ENCODE results near the gene HSF5.

HSF5 gene

DNA sequence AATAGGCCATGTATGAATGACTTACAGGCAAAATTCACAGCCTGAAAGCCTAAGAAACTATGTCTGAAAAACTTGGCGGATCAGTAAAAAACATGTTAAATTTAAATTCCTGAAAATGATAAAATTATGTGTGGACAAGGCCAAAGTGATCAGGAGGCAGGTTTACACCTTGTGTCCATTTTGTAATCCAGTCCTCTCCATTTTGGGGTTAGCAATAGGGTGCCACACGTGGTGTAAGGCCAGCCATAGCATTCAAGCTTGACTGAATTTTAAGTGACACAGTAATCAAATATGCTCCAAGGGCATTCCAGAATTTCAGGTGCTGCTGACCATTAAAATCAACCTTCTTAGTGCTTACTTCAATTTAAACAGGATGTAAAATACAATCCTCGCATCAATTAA lies 73.6 kb downstream of the HSF5 start:
- Histone ChIP-seq H3K9me3 (ENCODE audit: severe bottlenecking) (no peaks in the 10 kb centered on the region), H3K4me1 (ENCODE audit: insufficient read depth, poor library complexity, severe bottlenecking) (peaks cover 58% of the 10 kb centered on the region), H3K4me3 (ENCODE audit: severe bottlenecking) (peak overlapping the region; percentile 44), H3K27ac (ENCODE audit: poor library complexity, severe bottlenecking) (peak overlapping the region; percentile 85), H3K27me3 (ENCODE audit: insufficient read depth, poor library complexity, severe bottlenecking) (no peaks in the 10 kb centered on the region), H3K36me3 (ENCODE audit: low read depth) (no peaks in the 10 kb centered on the region)
- TF ChIP-seq, protein P1, sequence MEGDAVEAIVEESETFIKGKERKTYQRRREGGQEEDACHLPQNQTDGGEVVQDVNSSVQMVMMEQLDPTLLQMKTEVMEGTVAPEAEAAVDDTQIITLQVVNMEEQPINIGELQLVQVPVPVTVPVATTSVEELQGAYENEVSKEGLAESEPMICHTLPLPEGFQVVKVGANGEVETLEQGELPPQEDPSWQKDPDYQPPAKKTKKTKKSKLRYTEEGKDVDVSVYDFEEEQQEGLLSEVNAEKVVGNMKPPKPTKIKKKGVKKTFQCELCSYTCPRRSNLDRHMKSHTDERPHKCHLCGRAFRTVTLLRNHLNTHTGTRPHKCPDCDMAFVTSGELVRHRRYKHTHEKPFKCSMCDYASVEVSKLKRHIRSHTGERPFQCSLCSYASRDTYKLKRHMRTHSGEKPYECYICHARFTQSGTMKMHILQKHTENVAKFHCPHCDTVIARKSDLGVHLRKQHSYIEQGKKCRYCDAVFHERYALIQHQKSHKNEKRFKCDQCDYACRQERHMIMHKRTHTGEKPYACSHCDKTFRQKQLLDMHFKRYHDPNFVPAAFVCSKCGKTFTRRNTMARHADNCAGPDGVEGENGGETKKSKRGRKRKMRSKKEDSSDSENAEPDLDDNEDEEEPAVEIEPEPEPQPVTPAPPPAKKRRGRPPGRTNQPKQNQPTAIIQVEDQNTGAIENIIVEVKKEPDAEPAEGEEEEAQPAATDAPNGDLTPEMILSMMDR (IDR thresholded peaks at IDR 0.05; ENCODE audit: poor library complexity, severe bottlenecking) = no peak
- ATAC-seq (ENCODE audit: low read depth) (peak; percentile 17; the same call in 1 of the 3 replicates), DNase-seq (ENCODE audit: low spot score) (no peak)

DNA sequence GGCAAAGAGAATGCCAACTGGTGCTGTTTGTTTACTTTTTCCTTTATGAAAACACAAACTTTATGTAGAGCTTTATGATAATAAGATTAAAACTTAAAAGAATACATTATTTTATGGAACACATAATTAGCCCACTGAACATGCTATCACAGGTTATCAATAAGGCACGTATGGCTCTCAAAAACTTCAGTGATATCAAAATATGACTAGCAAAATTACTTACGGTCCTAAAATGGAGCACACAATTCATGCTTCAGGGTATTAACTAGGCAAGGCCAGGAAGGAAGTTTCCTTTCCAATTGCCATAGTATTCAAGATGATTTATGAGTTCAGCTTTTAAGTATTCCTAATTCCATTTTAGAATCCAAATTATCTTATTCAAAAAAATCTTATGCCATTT lies 74.5 kb downstream of the HSF5 start:
- Histone ChIP-seq H3K9me3 (ENCODE audit: severe bottlenecking) (no peaks in the 10 kb centered on the region), H3K4me1 (ENCODE audit: insufficient read depth, poor library complexity, severe bottlenecking) (peaks cover 64% of the 10 kb centered on the region)

DNA sequence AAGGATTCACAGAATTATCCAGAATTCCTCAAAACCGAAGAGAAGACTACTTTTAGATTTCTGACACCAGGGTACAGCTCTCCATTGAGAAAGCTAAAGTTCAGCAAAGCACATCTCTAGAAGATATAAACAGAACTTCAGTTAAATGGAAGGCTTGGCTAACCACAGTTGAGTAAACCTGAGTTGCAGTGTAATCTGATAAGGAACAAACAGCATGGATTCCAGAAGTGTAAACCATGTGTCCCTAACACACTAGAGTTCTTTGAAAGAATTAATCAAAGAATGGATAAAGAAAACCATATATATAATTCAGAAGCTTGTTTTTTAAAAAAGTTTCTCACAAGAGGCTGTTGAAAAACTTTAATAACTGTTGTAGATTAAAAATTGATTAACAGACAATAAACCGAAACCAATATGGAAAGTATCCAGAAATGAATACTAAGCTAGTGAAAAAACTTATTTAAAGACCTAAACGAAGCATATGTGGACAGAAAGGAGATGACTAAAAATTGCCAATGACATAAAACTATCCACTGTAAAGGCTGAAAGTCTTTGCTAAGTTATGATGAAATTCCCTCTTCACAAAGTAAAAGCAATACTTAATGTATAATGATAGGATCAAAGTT lies 75.1 kb downstream of the HSF5 start:
- H3K4me1 ChIP-seq (ENCODE audit: insufficient read depth, poor library complexity, severe bottlenecking) = peaks cover 66% of the 10 kb centered on the region
- DNase-seq (ENCODE audit: low spot score) = no peak
- H3K4me3 ChIP-seq (ENCODE audit: severe bottlenecking) = peak overlapping the region; percentile 44
- ATAC-seq (ENCODE audit: low read depth) = no peak
- TF ChIP-seq, protein P1 (IDR thresholded peaks at IDR 0.05; ENCODE audit: poor library complexity, severe bottlenecking) = no peak
- H3K27ac ChIP-seq (ENCODE audit: poor library complexity, severe bottlenecking) = peak overlapping the region; percentile 85
- no peaks in the 10 kb centered on the region for H3K9me3 ChIP-seq (ENCODE audit: severe bottlenecking)
- 0 out of 2 replicates have a peak, but pooled peaks cover 4% of the 10 kb centered on the region for H3K36me3 ChIP-seq (ENCODE audit: low read depth)
- no peaks in the 10 kb centered on the region for H3K27me3 ChIP-seq (ENCODE audit: insufficient read depth, poor library complexity, severe bottlenecking)

More for the DNA sequence above, 74.5 kb downstream of the HSF5 start:
- Histone ChIP-seq H3K36me3 (ENCODE audit: low read depth) (0 out of 2 replicates have a peak, but pooled peaks cover 4% of the 10 kb centered on the region), H3K27me3 (ENCODE audit: insufficient read depth, poor library complexity, severe bottlenecking) (no peaks in the 10 kb centered on the region), H3K27ac (ENCODE audit: poor library complexity, severe bottlenecking) (peak overlapping the region; percentile 85), H3K4me3 (ENCODE audit: severe bottlenecking) (peak overlapping the region; percentile 44)
- no peak for ATAC-seq (ENCODE audit: low read depth)
- DNase-seq (ENCODE audit: low spot score) = no peak
- TF ChIP-seq, protein P1 (IDR thresholded peaks at IDR 0.05; ENCODE audit: poor library complexity, severe bottlenecking) = no peak

DNA sequence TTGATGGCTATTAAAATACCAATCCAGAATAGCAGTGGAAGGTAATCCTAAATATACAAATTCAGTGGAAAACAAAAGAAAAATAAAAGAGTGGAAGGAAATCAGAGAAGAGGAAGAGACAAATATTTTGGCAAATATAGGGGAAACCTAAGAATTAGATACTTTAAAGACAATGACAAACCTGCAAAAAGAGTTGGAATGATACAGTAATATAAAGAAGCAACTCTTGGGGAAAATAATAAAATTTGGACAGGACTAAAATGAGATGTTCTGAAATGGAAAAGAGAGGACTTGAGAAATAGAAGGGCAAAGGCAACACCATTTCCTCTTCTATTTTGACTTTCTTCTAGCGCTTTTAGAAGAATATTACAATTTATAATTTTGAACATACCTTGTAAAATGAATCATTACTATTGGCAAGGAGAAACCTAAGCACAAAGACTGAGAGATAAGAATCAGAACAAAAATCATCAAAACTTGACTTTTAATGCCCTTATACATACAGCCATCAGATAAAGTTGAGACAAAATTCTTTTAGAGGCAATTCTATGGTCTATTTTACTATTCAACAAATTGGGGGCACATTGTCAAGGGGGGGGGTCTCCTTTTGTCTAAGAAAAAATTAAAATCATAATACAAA lies 76.0 kb downstream of the HSF5 start:
- Histone ChIP-seq H3K27ac (ENCODE audit: poor library complexity, severe bottlenecking) (peak overlapping the region; percentile 85), H3K4me3 (ENCODE audit: severe bottlenecking) (no peak overlapping the region), H3K36me3 (ENCODE audit: low read depth) (0 out of 2 replicates have a peak, but pooled peaks cover 4% of the 10 kb centered on the region), H3K27me3 (ENCODE audit: insufficient read depth, poor library complexity, severe bottlenecking) (no peaks in the 10 kb centered on the region), H3K9me3 (ENCODE audit: severe bottlenecking) (no peaks in the 10 kb centered on the region), H3K4me1 (ENCODE audit: insufficient read depth, poor library complexity, severe bottlenecking) (peaks cover 69% of the 10 kb centered on the region)
- TF ChIP-seq, protein P1 (IDR thresholded peaks at IDR 0.05; ENCODE audit: poor library complexity, severe bottlenecking) = no peak
- no peak for DNase-seq (ENCODE audit: low spot score)
- no peak for ATAC-seq (ENCODE audit: low read depth)

Measured in RWPE2 (cell line).